Tibial nerve (tissue), 3 donors: ENCODE measurements around the gene FCGR3A.
"Not testable (repeated sequence)": the region's sequence is repeated elsewhere in the genome, so short reads cannot be mapped to it uniquely, and the experiment has no call there.

ENCODE experiments used
- POLR2A ChIP-seq, 2 donors: fragments of 450-650 bp; IDR thresholded peaks; one replicate each; pipeline ENCODE4 v1.6.1; 2017; ENCODE audit warnings: antibody characterized with exemption in 2 of 2, mild to moderate bottlenecking in 2 of 2, moderate library complexity in 2 of 2
- TF ChIP-seq, protein P1 (sequence below), 5 experiments: fragments of 200-600 bp in 3 of 5; fragments of 450-650 bp in 2 of 5; sonication (generic) in 3 of 5; IDR thresholded peaks; one replicate each; pipeline ENCODE4 v1.5.1; 2016 to 2019; ENCODE audit warnings: antibody characterized with exemption in 5 of 5, mild to moderate bottlenecking in 3 of 5, moderate library complexity in 2 of 5

DNA sequence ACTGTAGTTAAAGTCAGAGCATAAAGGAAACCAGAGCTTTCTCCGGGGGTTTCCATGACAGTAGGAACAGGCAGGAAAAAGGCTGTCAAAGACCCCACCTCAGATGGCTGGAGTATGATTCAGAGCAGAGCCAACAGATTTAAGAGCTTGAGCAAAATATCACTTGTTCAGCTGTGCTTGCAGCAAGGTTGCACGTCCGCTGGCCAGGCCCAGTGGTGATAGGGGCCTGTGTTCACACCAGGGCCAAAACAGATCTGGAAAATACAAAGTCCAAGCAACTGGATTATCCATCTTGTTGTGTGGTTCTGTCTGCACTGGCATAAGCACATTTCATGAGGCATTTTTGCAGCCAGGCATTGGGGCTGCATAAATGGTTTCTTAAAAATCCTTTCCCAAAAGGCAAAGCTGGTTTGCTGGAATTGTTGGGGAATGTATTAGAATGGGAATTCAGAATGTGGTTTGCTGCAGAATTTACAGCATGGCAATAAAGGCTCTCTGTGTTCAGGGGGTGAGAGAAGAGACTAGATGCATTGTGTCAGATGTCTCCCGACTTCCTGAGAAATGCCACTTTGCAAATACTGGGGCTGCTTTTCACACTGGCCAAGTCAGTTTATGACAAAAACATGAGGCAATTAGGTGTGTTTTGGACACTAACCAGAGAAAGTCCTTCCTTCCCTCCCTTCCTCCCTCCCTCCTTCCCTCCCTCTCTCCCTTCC lies 44.8 kb upstream of the FCGR3A start:
- not testable (repeated sequence) for TF ChIP-seq POLR2A (IDR thresholded peaks at IDR 0.05)
- TF ChIP-seq, protein P1, sequence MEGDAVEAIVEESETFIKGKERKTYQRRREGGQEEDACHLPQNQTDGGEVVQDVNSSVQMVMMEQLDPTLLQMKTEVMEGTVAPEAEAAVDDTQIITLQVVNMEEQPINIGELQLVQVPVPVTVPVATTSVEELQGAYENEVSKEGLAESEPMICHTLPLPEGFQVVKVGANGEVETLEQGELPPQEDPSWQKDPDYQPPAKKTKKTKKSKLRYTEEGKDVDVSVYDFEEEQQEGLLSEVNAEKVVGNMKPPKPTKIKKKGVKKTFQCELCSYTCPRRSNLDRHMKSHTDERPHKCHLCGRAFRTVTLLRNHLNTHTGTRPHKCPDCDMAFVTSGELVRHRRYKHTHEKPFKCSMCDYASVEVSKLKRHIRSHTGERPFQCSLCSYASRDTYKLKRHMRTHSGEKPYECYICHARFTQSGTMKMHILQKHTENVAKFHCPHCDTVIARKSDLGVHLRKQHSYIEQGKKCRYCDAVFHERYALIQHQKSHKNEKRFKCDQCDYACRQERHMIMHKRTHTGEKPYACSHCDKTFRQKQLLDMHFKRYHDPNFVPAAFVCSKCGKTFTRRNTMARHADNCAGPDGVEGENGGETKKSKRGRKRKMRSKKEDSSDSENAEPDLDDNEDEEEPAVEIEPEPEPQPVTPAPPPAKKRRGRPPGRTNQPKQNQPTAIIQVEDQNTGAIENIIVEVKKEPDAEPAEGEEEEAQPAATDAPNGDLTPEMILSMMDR (IDR thresholded peaks at IDR 0.05), result not testable (repeated sequence)
